Subcutaneous adipose tissue (tissue), 4 donors: ENCODE results near the gene CDHR2. TPM values are rescaled to one million over a fixed set of nuclear protein-coding genes. Genes with fewer than 3 reads are reported as not detected.

Experiments
- small RNA-seq: library from RNA; depleted of rRNA; stranded (forward); fragments of <200 nt; gene quantifications from one replicate; pipeline ENCODE3, GENCODE V24; 2016
- total RNA-seq, 4 donors: library from RNA; depleted of rRNA; stranded (reverse); fragments of >200 nt; gene quantifications; one replicate each; pipeline ENCODE4 v1.1.0, GENCODE V29; 2016
- TF ChIP-seq, protein P1 (sequence below): fragments of 450-650 bp; IDR thresholded peaks from one replicate; pipeline ENCODE4 v1.5.1; 2016; ENCODE audit warnings: low read depth, mild to moderate bottlenecking, control low read depth, antibody characterized with exemption, moderate library complexity

CDHR2 gene
- total RNA-seq, 4 donors from 2014 or later, result 0.17 TPM; not detected in 3

DNA sequence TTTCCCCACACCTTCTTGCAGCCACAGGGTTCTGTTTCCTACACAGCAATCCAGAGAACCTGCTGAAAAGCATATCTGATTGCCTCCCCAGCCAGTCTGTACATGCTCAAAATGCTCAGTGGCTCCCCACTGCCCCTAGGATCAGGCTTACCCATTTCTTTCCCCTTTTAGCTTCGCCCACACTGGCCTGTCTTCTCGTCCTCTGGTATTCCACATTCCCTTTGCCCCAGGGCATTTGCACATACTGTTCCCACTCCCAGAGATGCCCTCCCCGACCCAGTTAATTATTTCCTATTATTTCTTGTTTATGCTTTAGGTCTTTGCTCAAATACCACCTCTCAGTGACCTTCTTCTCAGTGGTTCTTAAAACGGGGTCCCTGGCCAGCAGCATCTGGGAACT lies 91.5 kb downstream of the CDHR2 start:
- TF ChIP-seq, protein P1, sequence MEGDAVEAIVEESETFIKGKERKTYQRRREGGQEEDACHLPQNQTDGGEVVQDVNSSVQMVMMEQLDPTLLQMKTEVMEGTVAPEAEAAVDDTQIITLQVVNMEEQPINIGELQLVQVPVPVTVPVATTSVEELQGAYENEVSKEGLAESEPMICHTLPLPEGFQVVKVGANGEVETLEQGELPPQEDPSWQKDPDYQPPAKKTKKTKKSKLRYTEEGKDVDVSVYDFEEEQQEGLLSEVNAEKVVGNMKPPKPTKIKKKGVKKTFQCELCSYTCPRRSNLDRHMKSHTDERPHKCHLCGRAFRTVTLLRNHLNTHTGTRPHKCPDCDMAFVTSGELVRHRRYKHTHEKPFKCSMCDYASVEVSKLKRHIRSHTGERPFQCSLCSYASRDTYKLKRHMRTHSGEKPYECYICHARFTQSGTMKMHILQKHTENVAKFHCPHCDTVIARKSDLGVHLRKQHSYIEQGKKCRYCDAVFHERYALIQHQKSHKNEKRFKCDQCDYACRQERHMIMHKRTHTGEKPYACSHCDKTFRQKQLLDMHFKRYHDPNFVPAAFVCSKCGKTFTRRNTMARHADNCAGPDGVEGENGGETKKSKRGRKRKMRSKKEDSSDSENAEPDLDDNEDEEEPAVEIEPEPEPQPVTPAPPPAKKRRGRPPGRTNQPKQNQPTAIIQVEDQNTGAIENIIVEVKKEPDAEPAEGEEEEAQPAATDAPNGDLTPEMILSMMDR, result no peak

DNA sequence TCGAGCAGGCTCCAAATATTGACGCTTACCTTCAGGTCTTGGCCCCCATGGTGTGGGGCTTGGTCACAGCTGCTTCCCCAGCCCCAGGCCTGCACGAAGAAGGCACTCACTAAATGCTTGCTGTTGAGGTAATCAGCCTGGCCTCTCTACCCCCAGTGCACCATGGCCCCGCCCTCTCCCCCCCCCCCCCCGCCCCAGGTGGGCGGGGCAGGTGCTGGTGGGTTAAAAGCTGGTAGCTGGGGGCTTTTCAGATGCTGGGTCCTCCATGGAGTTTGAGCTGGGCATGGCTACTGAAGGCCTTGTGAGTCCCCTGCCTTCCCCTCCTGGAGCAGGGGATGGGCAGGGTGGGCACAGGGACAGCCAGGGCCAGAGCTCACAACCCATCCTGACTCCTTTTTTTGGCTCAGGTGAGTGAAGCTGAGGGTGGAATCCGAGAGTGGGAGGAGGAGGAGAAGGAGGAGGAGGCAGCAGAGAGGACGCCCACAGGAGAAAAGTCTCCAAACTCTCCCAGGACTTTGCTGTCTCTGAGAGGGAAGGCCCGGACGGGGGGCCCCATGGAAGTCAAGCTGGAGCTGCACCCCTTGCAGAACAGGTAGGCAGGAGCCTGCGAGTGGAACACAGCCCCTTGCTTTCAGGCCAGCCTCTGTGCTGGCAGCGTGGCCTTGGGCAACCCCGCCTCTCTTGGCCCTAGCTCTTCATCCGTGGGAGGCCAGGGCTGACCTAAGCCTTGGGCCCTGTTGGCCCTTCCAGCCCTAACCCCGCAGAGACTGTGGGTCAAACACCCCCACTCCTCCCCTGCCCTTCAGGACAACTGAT lies 93.7 kb downstream of the CDHR2 start:
- TF ChIP-seq, protein P1, result no peak

DNA sequence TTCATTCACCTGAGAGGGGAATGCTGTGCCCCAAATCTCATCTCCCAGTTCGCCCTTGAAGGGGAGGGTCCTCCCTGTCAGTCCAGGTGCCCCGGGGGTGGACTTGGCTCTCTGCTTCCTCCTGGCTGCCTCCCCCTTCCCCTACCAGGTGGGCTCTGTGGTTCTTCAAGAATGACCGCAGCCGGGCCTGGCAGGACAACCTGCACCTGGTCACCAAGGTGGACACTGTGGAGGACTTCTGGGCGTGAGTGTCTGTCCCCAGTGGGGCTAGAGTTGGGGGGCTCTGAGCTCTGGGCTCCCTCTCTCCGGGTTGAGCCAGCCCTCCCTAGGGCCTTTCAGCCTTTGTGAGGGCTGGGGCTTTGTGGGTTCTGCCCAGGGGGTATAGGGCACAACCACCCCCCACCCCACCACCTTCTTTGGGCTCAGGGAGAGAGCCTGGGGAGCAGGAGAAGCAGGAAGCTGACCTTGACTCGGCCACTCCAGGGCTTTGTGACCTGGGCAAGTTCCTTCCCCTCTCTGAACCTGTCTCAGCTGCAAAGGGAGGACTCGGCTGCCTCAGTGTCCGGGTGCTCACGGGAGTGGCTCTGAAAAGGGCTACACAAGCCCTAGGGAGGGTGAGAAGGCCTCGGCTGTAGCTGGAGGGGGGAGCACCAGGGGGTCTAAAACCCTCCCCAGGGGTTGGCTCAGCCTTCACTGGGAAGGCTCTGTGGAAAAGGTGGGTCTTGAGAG lies 94.5 kb downstream of the CDHR2 start:
- TF ChIP-seq, protein P1, result no peak

DNA sequence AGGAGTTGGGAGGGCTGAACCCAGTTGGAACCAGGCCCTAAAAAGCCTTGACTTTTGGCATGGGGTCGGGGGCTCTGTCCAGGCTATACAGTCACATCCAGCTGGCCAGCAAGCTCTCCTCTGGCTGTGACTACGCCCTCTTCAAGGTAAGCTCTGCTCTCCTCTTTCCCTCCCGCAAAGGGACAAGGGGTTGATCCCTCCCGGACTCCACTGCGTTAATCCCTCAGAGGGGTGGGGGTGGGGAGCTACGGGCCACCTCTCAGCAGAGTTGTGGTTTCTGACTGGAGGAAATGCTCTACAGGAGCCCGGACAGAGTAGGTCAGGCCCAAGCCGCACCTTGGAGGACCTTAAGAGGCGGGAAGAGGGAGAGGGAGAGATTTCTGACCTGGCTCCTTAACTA lies 95.2 kb downstream of the CDHR2 start:
- TF ChIP-seq, protein P1, result no peak

DNA sequence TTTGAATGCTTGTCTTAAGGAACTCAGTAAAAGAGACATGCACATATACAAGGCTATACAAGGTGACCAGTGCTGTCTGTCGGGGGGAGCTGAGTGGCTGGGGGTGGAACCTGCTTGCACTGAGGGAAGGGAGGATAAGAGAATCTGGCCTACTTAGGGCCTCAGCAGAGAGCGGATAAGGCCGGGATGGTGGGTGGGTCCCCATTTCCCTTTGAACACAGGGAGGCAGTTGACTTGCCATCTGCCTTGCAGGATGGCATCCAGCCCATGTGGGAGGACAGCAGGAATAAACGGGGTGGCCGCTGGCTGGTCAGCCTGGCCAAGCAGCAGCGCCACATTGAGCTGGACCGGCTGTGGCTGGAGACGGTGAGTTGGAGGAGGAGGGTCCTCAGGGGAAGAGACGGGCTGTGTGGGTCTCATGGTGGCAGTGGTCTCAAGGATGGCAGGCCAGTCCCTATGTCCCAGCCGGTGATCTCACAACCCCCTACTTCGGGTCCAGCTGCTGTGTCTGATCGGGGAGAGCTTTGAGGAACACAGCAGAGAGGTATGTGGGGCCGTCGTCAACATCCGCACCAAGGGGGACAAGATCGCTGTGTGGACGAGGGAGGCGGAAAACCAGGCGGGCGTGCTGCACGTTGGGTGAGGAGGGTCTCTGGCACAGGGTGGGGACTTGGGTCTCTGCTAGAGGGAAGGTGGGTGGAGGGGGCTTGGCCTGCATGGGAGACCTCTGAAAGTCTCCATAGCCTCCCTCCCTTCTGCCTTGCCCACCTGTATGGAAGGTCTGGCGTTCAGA lies 95.9 kb downstream of the CDHR2 start:
- TF ChIP-seq, protein P1, result no peak

Small RNA genes within 50 kb of the gene (small RNA-seq; reads per million reads assigned to genes)
- gene MIR4281, result not detected
- gene RF00019, result 0.49 reads per million
- not detected for gene RN7SL684P

Other genes starting within 250 kb of the CDHR2 start
- 10 to 100 TPM; 59.2 to 76.2 (median 71.0) TPM for gene KIAA1191, start 187.6 kb upstream of the CDHR2 start, total RNA-seq
- 10 to 100 TPM in 1 of 4 donors, 1 to 10 TPM in 3; 4.4 to 12.6 (median 5.7) TPM for gene ARL10, start 183.9 kb upstream of the CDHR2 start, total RNA-seq
- 10 to 100 TPM in 3 of 4 donors, 1 to 10 TPM in 1; 7.5 to 20.5 (median 12.9) TPM for gene NOP16, start 160.7 kb upstream of the CDHR2 start, total RNA-seq
- gene HIGD2A, start 160.6 kb upstream of the CDHR2 start, total RNA-seq, result 100 to 1,000 TPM; 115 to 146 (median 137) TPM
- 100 to 1,000 TPM in 2 of 4 donors, 10 to 100 TPM in 2; 80.4 to 144 (median 99.5) TPM for gene CLTB, start 132.8 kb upstream of the CDHR2 start, total RNA-seq
- 10 to 100 TPM; 21.9 to 32.3 (median 23.9) TPM for gene FAF2, start 101.0 kb upstream of the CDHR2 start, total RNA-seq
- gene RNF44, start 11.9 kb upstream of the CDHR2 start, total RNA-seq, result 10 to 100 TPM in 2 of 4 donors, 1 to 10 TPM in 2; 7.5 to 15.1 (median 9.8) TPM
- under 1 TPM; 0.16 to 0.75 (median 0.39) TPM for gene GPRIN1, start 60.8 kb downstream of the CDHR2 start, total RNA-seq
- gene SNCB, start 81.2 kb downstream of the CDHR2 start, total RNA-seq, result not detected
- gene EIF4E1B, start 81.3 kb downstream of the CDHR2 start, total RNA-seq, result not detected
- 10 to 100 TPM in 3 of 4 donors, 1 to 10 TPM in 1; 7.8 to 18.7 (median 11.3) TPM for gene TSPAN17, start 98.1 kb downstream of the CDHR2 start, total RNA-seq